Motor neuron (in vitro differentiated cells): ENCODE results near the gene FBXL4. TPM values are rescaled to one million over a fixed set of nuclear protein-coding genes. Genes with fewer than 3 reads are reported as not detected.

Source experiments
- ATAC-seq, 8 experiments: fragments of 200-7000 bp; cut with Tn5 transposase; replicated peaks in 6 of 8; 2 replicates each; pipeline ENCODE4 v1.8.0; 2021; ENCODE audit warnings: mild to moderate bottlenecking in 8 of 8, moderate library complexity in 8 of 8
- H3K27ac ChIP-seq, 2 donors: fragments of 250-450 bp; sonication (Bioruptor Pico); 2 replicates each; pipeline ENCODE4 v1.9.0; 2021; ENCODE audit warnings: antibody characterized with exemption in 2 of 2, mild to moderate bottlenecking in 2 of 2, moderate library complexity in 1 of 2
- H3K4me1 ChIP-seq, 2 donors: fragments of 250-450 bp; sonication (Bioruptor Pico); replicated peaks in 1 of 2; 2 replicates each; pipeline ENCODE4 v1.6.1; 2021; ENCODE audit warnings: antibody characterized with exemption in 2 of 2, mild to moderate bottlenecking in 2 of 2, moderate library complexity in 1 of 2
- H3K4me3 ChIP-seq, 5 donors: fragments of 250-450 bp; sonication (Bioruptor Pico); 2 replicates each; pipeline ENCODE4 v1.9.0; 2021; ENCODE audit warnings: antibody characterized with exemption in 5 of 5, mild to moderate bottlenecking in 5 of 5, moderate library complexity in 4 of 5
- WGBS, 10 experiments: fragments of 450-650 bp; shearing (Covaris generic); methylation state at CpG; one replicate each; pipeline ENCODE4 v1.0.0; 2022; 5-methylcytosine and 5-hydroxymethylcytosine counted together
- in situ Hi-C, 9 experiments: fragments of 400-800 bp; cut with MboI; loops; one replicate each; pipeline ENCODE4 v1.15.0; 2021; ENCODE audit warnings: low sequenced_read_pairs in 9 of 9, low pct_unique_long_range_greater_than_20kb in 2 of 9; ENCODE audit not compliant: unreplicated experiment in 9 of 9
- total RNA-seq, 8 experiments: library from RNA; unstranded; fragments of 300-600 nt; gene quantifications; 2 replicates each; pipeline versions ENCODE4 v1.2.3 to v1.2.4, GENCODE V29; 2022

FBXL4 gene
- total RNA-seq, 8 experiments from 2014 or later = 8.4 to 26.1 (median 12.1) TPM

DNA sequence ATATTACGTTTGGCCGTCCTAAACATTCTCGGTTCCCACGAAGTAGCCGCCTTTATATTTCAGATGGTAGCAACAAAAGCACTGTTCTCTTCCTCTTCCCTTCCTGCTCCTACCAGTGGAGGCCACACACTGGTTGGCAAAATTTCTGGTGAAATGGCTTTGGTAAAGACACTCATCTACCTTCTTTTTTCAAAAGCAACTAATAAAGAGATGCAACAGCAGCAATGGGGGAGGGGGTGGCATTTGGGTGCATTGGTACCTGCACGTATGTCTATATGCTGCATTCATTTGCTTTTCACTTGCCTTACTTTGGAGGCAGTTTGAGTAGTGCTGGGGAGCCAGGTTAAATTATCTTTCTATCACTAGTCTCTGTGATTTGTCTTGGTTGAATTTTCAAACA lies 107.4 kb downstream of the FBXL4 start:
- H3K4me3 ChIP-seq = peak overlapping the region; percentile 49 to 95 (median 57)
- no peak for ATAC-seq
- 17 to 100% (median 31%) methylated on average over 1 to 6 of the region's 6 CpGs; no CpG with 5 or more reads in 2 of the 10 experiments for WGBS, 10 experiments
- no peak overlapping the region for H3K27ac ChIP-seq
- no peaks in the 10 kb centered on the region for H3K4me1 ChIP-seq
- in situ Hi-C loops = loop anchor here in 5 of 9 experiments (25.0 kb wide), 4 partner anchors 778 to 1653 kb away; no protein-coding TSS in a partner anchor

- ATAC-seq = peak in 6 of 8 experiments; percentile 16 to 41 (median 30)
- Histone ChIP-seq H3K4me1 (no peaks in the 10 kb centered on the region), H3K4me3 (peak overlapping the region; percentile 49 to 95 (median 57)), H3K27ac (no peak overlapping the region)
- in situ Hi-C loops = loop anchor here in 5 of 9 experiments (25.0 kb wide), 4 partner anchors 778 to 1653 kb away; no protein-coding TSS in a partner anchor
- 7 to 80% (median 34%) methylated on average over 1 to 4 of the region's 5 CpGs; no CpG with 5 or more reads in 2 of the 10 experiments for WGBS, 10 experiments
These were observed 107.9 kb downstream of the FBXL4 start for GRCh38 chr6:98839781-98840361.

DNA sequence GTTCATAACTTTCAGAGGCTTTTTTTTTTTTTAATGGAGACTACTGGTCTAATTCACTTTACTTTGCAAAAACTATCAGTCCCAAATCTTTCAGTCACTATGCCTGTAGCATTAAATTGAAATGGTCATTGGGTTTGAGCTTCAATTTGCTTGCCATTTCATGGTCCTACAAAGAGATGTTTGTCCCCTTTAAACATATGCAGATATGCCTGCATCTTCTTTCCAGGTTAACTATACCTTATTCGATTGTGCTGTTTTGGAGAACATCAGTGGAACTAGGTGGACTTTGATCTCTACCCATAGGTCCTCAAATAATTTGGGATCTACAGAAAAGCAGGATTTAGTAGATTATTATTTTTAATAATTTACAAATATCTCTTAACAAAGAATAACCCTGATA lies 108.8 kb downstream of the FBXL4 start:
- no peak for ATAC-seq
- WGBS, 10 experiments = 0 to 43% (median 14%) methylated on average over 1 of the region's 1 CpG; no CpG with 5 or more reads in 3 of the 10 experiments
- in situ Hi-C loops = loop anchor here in 5 of 9 experiments (25.0 kb wide), 4 partner anchors 777 to 1652 kb away; no protein-coding TSS in a partner anchor
- Histone ChIP-seq H3K27ac (no peak overlapping the region), H3K4me3 (peak overlapping the region; percentile 49 to 95 (median 57)), H3K4me1 (no peaks in the 10 kb centered on the region)

DNA sequence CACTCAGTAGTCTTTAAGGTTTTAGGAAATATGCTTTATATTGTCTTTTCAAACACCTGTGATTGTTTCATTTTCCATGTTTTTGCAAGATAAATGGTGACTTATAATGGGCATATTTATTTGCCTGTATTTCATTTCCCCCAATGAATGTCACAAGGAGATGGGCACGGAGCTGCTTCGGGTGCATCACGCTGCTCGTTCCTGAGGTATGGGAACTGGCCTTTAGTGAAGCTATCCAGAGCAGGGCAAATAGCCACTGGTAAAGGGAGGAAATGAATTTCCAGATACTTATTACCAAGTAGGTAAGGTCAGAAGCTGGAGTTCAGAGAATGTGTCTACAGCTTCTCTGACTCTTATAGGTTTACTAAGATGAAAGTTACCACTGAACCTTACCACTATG lies 109.7 kb downstream of the FBXL4 start:
- Histone ChIP-seq H3K4me3 (peak overlapping the region; percentile 49 to 95 (median 57)), H3K27ac (no peak overlapping the region), H3K4me1 (no peaks in the 10 kb centered on the region)
- in situ Hi-C loops = loop anchor here in 5 of 9 experiments (25.0 kb wide), 4 partner anchors 776 to 1651 kb away; no protein-coding TSS in a partner anchor
- WGBS, 10 experiments = 0 to 85% (median 1%) methylated on average over 1 to 4 of the region's 4 CpGs; no CpG with 5 or more reads in 4 of the 10 experiments
- no peak for ATAC-seq

DNA sequence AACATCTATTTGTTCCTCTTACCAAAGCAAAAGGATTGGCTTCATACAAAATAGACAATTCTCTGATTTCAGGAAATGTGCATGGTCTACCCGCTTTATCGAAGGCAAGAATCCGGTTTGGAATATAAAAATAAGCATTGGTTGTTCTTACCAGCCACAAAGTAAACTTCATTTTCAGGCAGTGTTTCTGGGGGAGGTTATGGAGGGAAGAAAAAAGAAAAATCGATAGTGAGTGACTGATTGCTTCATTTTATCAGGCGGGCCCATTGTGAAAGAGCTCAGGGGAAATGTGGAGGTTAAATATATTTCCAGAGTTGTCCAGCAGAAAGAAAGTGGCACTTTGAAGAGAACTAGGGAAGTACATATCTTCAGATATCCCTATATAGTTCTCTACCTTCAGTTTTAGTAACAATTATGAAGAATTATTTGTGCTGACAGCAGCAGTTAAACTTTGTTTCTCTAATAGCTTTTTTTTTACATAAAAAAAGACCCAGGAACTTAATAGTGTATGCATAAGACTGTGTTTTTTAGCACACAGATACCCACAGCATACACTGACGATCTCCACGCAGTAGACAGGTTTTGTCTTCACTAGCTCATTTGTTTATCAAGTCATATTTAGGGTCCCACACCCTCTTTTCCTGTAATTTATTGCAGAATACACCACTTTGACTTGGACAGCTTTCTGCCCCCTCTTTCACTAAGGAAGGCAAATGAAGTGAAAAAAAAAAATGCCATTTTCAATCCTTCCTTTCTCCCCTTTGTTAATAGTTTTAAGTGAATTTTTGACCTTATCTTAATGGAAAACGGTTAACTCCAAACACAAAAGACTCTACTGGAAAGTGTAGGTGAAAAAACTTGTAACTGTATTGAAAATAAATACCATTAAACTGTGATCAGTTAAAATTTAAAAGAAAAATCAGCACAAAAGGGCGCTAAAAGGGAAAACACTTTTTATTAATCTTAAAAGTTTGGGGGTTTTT lies 110.5 kb downstream of the FBXL4 start:
- ATAC-seq = no peak
- H3K4me1 ChIP-seq = no peaks in the 10 kb centered on the region
- H3K27ac ChIP-seq = peak overlapping the region in 1 of 2 donors; percentile 2
- peak overlapping the region; percentile 49 to 95 (median 57) for H3K4me3 ChIP-seq
- in situ Hi-C loops = loop anchor here in 5 of 9 experiments (25.0 kb wide), 4 partner anchors 775 to 1650 kb away; no protein-coding TSS in a partner anchor
- 0 to 67% (median 1%) methylated on average over 6 to 9 of the region's 9 CpGs for WGBS, 10 experiments

- peak overlapping the region; percentile 49 to 95 (median 57) for H3K4me3 ChIP-seq
- peaks cover 2 to 7% of the 10 kb centered on the region in 2 donors for H3K4me1 ChIP-seq
- ATAC-seq = peak in 2 of 8 experiments; percentile 7
- WGBS, 10 experiments = 0 to 43% (median 1%) methylated on average over 1 to 18 of the region's 23 CpGs
- in situ Hi-C loops = loop anchor here in 5 of 9 experiments (25.0 kb wide), 4 partner anchors 774 to 1649 kb away; no protein-coding TSS in a partner anchor
- peak overlapping the region; percentile 84 to 87 for H3K27ac ChIP-seq
These were observed 111.5 kb downstream of the FBXL4 start for GRCh38 chr6:98836025-98836961.

- ATAC-seq = peak in 1 of 8 experiments; percentile 4
- peak overlapping the region; percentile 84 to 87 for H3K27ac ChIP-seq
- 0 to 19% (median 0%) methylated on average over 1 to 17 of the region's 76 CpGs; no CpG with 5 or more reads in 2 of the 10 experiments for whole genome bisulfite sequencing, 10 experiments
- peaks cover 11 to 16% of the 10 kb centered on the region in 2 donors for H3K4me1 ChIP-seq
- in situ Hi-C loops = loop anchor here in 5 of 9 experiments (25.0 kb wide), 4 partner anchors 773 to 1648 kb away; no protein-coding TSS in a partner anchor
- H3K4me3 ChIP-seq = peak overlapping the region; percentile 49 to 95 (median 57)
These were observed 112.4 kb downstream of the FBXL4 start for GRCh38 chr6:98835149-98836024.

DNA sequence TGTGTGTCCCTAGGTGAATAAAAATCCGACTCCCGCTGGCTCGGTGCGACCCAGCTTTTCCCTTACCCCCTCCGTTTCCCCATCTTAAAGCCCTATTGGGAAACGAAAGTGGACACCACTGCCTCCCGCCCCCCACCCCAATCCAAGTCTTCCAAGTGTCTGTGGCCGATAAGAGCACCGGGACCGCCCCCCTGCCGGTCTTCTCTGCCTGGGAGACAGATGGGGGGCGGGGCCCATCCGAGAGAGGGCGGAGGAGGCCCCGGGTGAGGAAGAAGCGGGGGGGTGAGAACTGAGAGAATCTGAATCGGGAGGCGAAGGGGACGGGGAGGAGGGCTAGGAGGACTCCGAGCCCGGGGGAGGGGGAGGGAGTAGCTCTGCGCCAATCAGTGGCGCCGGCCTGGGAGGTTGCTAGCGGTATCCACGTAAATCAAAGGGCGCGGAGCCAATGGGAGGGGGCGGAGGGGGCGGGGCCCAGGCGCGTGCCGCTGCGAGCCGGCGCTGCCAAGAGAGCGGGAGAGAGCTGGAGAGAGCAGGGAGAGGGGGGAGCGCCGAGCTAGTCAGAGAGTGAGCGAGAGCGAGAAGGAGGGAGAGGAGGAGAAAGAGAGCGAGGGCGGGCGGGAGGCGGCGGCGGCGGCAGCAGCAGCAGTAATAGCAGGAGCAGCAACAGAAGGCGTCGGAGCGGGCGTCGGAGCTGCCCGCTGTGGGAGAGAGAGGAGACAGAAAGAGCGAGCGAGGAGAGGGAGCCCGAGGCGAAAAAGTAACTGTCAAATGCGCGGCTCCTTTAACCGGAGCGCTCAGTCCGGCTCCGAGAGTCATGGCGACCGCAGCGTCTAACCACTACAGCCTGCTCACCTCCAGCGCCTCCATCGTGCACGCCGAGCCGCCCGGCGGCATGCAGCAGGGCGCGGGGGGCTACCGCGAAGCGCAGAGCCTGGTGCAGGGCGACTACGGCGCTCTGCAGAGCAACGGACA lies 113.4 kb downstream of the FBXL4 start, which contains the start of gene POU3F2:
Gene POU3F2, plus strand, starts transcription at position 515 of the 972 bp plus-strand sequence. Its CDS starts 300 bp downstream, at position 815.
- H3K27ac ChIP-seq = peak within 1 kb of the TSS; percentile 84 to 87
- in situ Hi-C loops = loop anchor here in 5 of 9 experiments (25.0 kb wide), 4 partner anchors 772 to 1647 kb away; no protein-coding TSS in a partner anchor
- WGBS, 10 experiments = no CpG with 5 or more reads among the region's 83 CpGs
- peaks cover 17 to 20% of the 10 kb centered on the region in 2 donors for H3K4me1 ChIP-seq
- H3K4me3 ChIP-seq = peak within 1 kb of the TSS; percentile 49 to 95 (median 57)
- ATAC-seq = peak; percentile 55 to 79 (median 72)

- in situ Hi-C loops = loop anchor here in 5 of 9 experiments (25.0 kb wide), 4 partner anchors 771 to 1646 kb away; no protein-coding TSS in a partner anchor
- ATAC-seq = peak in 5 of 8 experiments; percentile 5 to 10 (median 7)
- peak overlapping the region; percentile 49 to 95 (median 57) for H3K4me3 ChIP-seq
- H3K27ac ChIP-seq = peak overlapping the region; percentile 64 to 83
- WGBS, 10 experiments = 0 to 5% (median 1%) methylated on average over 3 to 18 of the region's 42 CpGs; no CpG with 5 or more reads in 1 of the 10 experiments
- H3K4me1 ChIP-seq = peaks cover 23 to 27% of the 10 kb centered on the region in 2 donors
These were observed 114.3 kb downstream of the FBXL4 start for GRCh38 chr6:98833307-98834059.
